NCI-H2107 treated with DMSO at 0.1 percent for 48 hours (cell line): ENCODE data around the gene WBP2NL.
"Not testable (repeated sequence)": the region's sequence is repeated elsewhere in the genome, so short reads cannot be mapped to it uniquely, and the experiment has no call there.

ENCODE experiments used
- DNase-seq: peaks from one replicate; lab custom pipeline; 2025; ENCODE audit not compliant: unreplicated experiment; lab: John Stamatoyannopoulos, UW

Gene WBP2NL

GRCh38 chr22:41998361-41999261 lies at the start of gene WBP2NL:
Gene WBP2NL, plus strand, starts transcription at chr22:41998788. Its CDS starts 31 bp downstream, at chr22:41998819.
- no peak for DNase-seq

- DNase-seq, result not testable (repeated sequence)
These were observed 49.7 kb upstream of the WBP2NL start for GRCh38 chr22:41948928-41949296.

- DNase-seq, result peak; percentile 65
These were observed 49.2 kb upstream of the WBP2NL start for GRCh38 chr22:41949297-41949965.

GRCh38 chr22:41951898-41952474 lies 46.6 kb upstream of the WBP2NL start, which contains the start of gene SMIM45:
Gene SMIM45, plus strand, starts transcription at chr22:41952150.
- DNase-seq, result peak; percentile 31

- DNase-seq, result no peak
These were observed 45.9 kb upstream of the WBP2NL start for GRCh38 chr22:41952713-41953112.

- no peak for DNase-seq
These were observed 40.5 kb upstream of the WBP2NL start for GRCh38 chr22:41957941-41958556.

GRCh38 chr22:41963453-41964111 lies 35.0 kb upstream of the WBP2NL start:
- DNase-seq, result no peak

- no peak for DNase-seq
These were observed 34.5 kb upstream of the WBP2NL start for GRCh38 chr22:41964112-41964491.

GRCh38 chr22:41966225-41966606 lies 32.4 kb upstream of the WBP2NL start:
- DNase-seq, result no peak

GRCh38 chr22:41966607-41967240 lies 31.9 kb upstream of the WBP2NL start:
- peak; percentile 7 for DNase-seq

GRCh38 chr22:41968601-41969000 lies 30.0 kb upstream of the WBP2NL start:
- no peak for DNase-seq

GRCh38 chr22:41969110-41969646 lies 29.4 kb upstream of the WBP2NL start, which contains the start of gene SEPTIN3:
Gene SEPTIN3, plus strand, starts transcription at chr22:41969443. Its CDS starts 2,050 bp downstream, at chr22:41971493.
- no peak for DNase-seq

- DNase-seq, result no peak
These were observed 28.0 kb upstream of the WBP2NL start for GRCh38 chr22:41970601-41971000.

- DNase-seq, result no peak
These were observed 27.2 kb upstream of the WBP2NL start for GRCh38 chr22:41971431-41971830.

GRCh38 chr22:41974691-41975290 lies 23.8 kb upstream of the WBP2NL start:
- no peak for DNase-seq

- DNase-seq, result no peak
These were observed 23.1 kb upstream of the WBP2NL start for GRCh38 chr22:41975299-41976069.

GRCh38 chr22:41976070-41976901 lies 22.3 kb upstream of the WBP2NL start:
- DNase-seq, result peak; percentile 5

GRCh38 chr22:41976961-41977566 lies 21.5 kb upstream of the WBP2NL start:
- DNase-seq, result peak; percentile 32
